Right ventricle myocardium superior (tissue), 1 donor: Measurements from ENCODE around the gene FAM83G. TPM values are rescaled to one million over a fixed set of nuclear protein-coding genes. Genes with fewer than 3 reads are reported as not detected.
A peak's percentile ranks its signal among the peaks of the same experiment; 100 is the strongest.

Experiments
- ATAC-seq: fragments of 200-7000 bp; cut with Tn5 transposase; one replicate; pipeline ENCODE4 v1.9.1; 2020; ENCODE audit warnings: mild to moderate bottlenecking; ENCODE audit not compliant: poor library complexity
- DNase-seq: peaks from one replicate; pipeline ENCODE4 v3.0.0-alpha.2; 2020
- intact Hi-C: fragments of 100-400 bp; cut with DNase I; formaldehyde crosslinking; loops from one replicate; pipeline ENCODE4 v1.11.2; 2022
- total RNA-seq: library from RNA; stranded (reverse); fragmentation: NEBNext Ultra II Directional; extraction: Animal tissue kit (Norgen Biotek cat#: 25700); gene quantifications from one replicate; pipeline ENCODE4 v1.2.1, GENCODE V29; 2021
- donor health status: DM: no; HTN: yes; CAD: no; lungs with severe emphysema.

Gene FAM83G
- total RNA-seq, 1 donor from 2014 or later: 1.9 TPM

DNA sequence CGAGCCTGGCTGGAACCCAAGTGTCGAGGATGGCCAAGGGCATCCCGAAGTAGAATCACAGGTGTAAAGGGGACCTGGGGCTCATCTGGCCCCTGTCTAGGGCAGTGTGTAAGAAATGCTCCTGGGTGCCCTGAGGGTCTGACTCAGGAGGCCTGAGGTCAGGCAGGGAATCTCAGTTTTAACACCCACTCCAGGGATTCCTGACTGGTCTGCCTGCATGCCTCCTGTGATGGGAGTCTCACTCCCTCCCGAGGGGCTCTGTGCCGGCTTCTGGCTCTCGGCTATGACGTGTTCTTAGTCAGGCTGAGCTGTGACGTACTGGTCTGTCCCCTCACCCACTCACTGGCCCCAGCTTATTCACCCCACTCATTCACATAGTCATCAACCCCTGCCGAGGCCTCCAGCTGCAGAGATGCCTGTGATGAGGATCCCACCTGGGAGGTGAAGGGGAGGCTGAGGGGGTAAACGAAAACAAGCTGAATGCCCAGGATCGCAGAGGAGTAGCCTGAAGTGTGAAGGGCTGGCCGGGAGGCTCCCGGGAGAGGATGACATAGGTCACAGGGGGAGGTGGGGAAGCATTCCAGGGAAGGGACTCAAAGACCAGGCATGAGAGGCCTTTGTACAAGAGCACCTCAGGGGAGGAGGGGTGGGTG is 23.8 kb downstream of the FAM83G start:
- ATAC-seq (no peak), DNase-seq (no peak)
- intact Hi-C loops: no loop called here

DNA sequence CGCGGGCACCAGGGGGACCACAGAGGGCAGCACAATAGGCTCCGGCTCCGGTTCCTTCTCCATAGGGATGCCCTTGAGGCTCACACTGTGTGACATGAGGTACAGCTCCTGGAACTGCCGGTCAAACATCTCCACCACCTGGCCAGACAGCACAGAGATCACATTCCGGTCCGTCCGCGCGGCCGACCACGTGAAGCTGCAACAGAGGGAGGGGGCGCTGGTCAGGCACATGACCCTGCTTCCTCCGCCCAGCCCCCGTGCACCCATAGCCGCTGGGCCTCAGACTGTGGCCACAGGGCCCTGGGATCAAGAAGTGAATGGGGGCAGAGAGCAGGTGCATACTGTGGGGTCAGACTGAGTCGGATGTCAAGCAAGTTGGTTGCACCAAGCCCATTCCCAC is 25.9 kb downstream of the FAM83G start:
- ATAC-seq (no peak), DNase-seq (no peak)
- intact Hi-C loops: no loop called here

DNA sequence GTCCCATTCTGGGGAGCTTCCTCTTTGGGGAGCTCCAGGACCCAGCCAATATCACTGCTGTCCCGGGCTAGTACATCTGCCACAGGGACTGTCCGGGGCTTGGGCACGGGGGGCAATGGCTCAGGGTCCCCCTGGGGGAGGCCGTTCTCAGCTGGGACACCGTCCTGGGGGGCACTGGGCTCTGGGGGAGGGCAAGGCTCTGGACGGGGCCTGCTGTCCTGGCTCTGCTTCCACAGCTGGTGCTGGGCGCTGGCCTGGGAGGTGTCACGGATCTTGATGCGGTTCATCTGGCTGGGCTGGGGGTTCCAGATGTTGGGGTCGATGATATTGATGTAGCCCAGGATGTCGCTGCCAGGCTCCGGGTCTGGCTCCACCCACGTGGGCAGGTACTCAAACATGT is 26.5 kb downstream of the FAM83G start:
- no peak for DNase-seq
- ATAC-seq: no peak
- intact Hi-C loops: no loop called here

DNA sequence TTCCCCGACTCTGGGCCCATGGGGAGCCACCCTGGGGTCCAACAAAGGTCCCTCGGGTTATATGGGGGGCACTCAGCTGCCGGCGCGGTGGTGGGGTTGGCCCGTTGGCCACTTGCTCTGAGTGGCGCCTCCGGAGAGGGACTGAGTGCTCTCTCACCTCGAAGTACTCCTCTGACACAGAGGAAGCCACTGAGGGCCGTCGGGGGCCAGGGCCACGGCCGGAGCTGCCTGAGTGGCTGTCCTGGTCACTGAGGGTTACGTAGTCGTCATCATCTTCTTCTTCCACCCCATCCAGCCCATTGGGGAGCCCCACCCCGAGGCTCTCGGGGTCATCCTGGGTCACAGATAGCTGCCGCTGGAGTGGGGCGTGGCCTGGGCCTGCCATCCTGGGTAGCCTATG is 26.9 kb downstream of the FAM83G start:
- DNase-seq (no peak), ATAC-seq (no peak)
- intact Hi-C loops: no loop called here

DNA sequence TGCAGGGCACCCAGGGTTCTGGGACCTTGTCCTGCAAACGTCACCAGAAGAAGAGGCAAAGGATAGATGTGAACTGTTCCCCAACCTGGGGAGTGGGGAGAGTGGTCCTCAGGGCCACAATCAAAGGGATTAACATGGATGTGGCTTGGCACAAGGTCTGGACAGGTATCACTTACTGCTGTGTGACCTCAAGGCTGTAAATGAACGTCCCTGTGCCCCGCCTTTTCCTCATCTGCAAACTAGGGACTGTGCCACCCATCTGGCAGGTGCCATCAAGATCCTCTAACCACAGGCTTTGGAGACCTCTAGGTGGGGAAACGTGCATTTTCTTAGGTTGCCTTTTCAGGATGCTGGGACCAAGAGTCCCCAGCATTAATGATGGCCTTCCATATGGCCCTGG is 27.5 kb downstream of the FAM83G start:
- DNase-seq: no peak
- ATAC-seq: no peak
- intact Hi-C loops: no loop called here

DNA sequence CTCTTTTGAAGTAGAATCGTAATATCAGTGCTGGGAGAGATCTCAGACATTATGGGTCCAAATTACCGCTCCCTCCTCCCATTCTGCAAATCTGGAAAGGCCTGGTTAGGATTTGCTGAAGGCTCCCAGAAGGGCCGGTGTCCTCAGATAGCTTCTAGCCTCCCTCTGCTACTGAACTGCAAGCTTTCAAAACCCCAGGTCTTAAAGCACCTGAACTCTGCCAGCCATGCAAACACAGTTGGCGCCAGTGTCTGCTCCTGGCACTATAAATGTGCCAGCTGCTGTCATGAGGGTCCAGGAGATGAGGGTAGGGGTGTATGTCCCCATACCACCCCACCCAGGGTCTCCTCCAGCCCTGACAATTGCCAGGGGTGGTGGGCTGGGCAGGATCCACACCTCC is 28.4 kb downstream of the FAM83G start:
- no peak for DNase-seq
- ATAC-seq: no peak
- intact Hi-C loops: no loop called here

DNA sequence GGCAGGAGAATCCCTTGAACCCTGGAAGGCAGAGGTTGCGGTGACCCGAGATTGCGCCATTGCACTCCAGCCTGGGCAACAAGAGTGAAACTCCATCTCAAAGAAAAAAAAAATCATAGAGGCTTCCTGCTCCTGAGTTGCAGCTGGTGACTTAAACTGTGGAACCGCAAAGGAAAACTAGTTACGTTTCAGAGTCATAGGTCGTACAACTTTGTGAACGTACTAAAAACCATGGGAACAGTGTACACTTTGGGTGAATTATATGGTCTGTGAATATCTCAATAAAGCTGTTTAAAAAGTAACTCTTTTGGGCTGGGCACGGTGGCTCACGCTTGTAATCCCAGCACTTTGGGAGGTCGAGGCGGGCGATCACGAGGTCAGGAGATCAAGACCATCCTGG is 29.0 kb downstream of the FAM83G start:
- no peak for ATAC-seq
- no peak for DNase-seq
- intact Hi-C loops: no loop called here

DNA sequence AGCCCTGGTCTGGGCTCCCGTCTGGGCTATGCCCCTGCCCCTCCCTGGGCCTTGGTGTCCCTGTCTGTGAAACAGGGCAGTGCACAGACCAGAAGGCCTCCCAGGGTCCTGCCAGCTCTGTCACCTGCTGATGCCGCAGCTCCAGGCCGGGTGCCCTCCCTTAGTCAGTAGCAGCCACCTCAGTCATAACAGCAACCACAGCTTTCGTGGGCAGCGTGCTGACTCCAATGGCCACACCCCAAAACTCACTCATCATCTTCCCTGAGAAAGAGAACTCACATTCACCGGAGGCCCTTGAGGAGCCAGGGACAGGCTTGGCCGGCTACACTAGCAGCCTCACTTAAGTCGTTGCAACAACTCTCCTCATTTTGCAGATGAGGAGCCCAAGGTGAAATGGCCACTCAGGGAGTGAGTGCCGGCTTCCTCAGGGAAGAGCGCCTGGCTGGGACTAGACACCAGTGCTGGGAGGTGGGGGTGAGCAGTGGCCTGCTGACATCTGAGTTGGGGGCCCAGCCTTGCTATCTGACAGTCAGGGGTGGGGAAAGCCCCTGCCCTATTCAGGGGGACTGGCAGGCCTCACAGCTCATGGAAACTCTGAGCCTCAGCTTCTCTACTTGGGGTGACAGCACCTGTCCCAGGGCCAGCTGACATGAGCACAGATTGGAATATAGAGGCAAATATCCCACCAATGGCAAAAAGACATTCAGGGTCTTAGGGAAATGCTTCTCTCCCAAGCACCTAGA is 30.0 kb downstream of the FAM83G start:
- intact Hi-C loops: no loop called here

DNA sequence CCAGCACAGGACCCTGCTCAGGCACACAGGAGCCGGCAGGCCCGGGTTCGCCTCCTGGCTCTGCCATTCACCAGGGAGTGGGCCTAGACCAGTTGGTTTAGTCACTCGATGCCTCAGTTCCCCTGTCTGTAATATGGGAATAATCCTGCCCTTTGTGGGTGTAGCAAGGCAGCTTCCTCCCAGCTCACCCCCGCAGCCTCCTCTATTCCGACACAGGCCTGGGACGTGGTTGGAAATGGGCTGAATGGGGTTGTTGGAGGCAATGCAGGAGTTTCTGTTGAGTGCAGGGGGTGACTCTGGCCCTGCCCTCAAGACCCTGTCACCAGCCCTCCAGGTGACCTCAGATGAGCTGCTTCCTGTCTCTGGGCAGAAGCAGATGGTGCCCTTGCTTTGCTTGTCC is 32.8 kb downstream of the FAM83G start:
- ATAC-seq (no peak), DNase-seq (no peak)
- intact Hi-C loops: no loop called here

More for the DNA sequence above, 30.0 kb downstream of the FAM83G start:
- no peak for ATAC-seq
- no peak for DNase-seq

DNA sequence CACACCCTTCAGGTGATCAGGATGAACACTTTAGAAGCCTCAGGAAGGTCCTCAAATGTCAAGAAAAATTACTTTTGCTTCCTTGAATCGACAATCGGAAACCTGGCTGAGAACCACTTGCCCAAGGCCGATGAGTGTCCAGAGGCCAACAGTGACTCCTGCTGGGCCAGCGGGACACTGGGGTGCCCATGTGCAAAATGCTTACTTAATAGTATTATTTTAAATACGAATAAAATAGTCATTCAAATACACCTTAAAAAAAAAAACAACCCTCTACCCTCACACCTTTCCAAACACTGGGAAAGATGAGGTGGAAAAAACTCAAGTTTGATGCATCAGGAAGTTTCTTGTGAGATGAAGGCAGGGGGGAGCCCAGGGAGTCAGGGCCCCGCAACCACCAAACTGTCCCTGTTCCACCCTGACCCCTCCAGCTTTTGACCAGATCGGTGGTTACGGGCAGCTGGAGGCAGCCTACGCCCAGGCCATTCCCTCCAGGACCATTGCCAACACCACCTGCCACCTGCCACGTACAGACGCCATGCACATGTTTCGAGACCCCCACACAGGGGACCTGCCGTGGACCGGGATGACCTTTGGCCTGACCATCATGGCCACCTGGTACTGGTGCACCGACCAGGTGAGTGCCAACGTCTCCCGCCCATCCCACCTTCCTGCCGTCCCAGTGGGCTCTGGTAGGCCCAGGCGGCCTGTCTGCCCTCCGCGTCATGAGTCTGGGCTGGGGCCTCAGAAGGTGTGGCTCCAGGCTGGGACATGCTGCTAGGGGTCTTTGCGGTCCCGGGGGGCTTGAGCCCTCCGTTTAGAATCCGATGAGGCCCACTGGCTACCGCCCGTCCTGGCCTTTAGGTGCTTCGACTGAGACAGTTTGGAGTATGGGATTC is 33.7 kb downstream of the FAM83G start:
- DNase-seq (no peak), ATAC-seq (no peak)
- intact Hi-C loops: no loop called here

DNA sequence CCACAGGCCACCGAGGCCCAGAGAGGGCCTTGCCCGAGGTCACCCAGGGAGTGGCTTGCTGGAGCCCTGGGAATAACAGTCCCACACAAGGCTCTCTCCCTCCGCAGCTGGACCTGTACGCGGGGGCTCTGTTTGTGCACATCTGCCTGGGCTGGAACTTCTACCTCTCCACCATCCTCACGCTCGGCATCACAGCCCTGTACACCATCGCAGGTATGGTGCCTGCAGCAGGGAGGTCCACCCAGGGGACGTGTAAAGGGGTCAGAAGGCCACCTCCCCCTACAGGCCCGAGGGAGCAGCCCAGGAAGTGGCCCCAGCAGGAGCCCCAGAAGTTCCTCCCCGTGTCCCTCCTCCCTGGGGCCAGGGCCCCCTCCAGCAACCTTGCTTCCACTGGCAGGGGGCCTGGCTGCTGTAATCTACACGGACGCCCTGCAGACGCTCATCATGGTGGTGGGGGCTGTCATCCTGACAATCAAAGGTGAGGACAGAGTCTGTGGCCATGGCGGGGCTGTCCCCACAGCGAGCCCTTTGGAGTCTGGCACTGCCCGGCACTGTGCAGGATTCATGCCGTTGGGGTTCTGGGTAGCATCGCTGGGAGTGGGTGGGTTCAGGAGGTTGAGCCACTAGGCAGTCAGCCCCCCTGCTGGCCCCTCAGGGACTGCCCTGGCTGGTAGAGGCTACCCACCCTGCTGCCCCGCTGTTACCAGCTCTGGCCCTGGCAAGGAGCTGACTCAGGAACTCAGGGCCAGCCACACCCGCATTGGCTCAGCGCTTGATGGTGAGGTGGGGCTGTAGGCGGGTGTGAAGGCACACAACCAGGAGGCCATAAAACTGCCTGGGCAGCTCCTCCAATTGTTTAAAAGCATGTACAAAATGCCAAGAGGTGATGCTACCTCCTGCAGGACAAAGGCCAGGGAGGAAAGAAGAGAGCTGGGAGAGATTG is 35.3 kb downstream of the FAM83G start:
- ATAC-seq: no peak
- no peak for DNase-seq
- intact Hi-C loops: loop anchor here (10.0 kb wide), 1 partner anchor 54 kb away; no protein-coding TSS in a partner anchor

DNA sequence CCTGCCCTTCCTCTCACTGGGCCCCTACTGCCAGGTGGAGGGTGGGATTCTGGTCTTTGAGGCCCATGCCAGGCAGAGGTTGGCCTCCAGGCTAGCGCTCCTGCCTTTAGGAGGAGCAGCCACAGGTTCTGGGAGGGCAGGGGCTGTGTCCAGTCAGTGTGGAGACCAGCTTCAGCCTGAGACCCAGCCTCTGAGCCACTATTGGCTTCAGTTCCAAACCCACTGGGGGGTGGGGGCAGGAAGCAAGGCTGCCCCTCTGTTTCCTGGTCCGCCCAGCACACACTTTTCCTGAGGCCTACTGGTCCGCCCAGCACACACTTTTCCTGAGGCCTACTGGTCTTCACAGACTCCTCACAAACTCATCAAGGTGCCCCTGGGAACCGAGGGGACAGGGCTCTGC is 36.2 kb downstream of the FAM83G start:
- no peak for ATAC-seq
- intact Hi-C loops: loop anchor here (10.0 kb wide), 1 partner anchor 54 kb away; no protein-coding TSS in a partner anchor

DNA sequence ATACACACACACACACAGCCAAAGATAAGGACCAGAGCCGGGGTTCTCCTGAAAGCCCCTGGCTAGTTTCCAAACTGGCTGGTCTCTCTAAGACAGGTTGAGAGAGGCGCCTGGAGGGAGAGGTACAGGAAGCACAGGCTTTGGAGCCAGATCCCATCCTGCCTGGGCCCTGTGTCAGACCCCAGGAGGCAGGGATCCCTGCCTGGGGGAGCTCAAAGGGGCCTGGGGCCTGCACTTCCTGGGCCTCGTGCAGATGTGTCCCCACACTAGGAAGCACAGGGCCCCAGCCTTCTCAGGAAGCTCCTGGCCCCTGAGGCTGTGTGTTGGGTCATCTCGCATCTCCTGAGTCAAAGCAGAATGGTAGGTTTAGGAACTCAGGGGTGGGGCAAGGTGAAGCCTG is 36.6 kb downstream of the FAM83G start:
- DNase-seq (no peak), ATAC-seq (no peak)
- intact Hi-C loops: loop anchor here (10.0 kb wide), 1 partner anchor 53 kb away; no protein-coding TSS in a partner anchor

More for the DNA sequence above, 36.2 kb downstream of the FAM83G start:
- no peak for DNase-seq

DNA sequence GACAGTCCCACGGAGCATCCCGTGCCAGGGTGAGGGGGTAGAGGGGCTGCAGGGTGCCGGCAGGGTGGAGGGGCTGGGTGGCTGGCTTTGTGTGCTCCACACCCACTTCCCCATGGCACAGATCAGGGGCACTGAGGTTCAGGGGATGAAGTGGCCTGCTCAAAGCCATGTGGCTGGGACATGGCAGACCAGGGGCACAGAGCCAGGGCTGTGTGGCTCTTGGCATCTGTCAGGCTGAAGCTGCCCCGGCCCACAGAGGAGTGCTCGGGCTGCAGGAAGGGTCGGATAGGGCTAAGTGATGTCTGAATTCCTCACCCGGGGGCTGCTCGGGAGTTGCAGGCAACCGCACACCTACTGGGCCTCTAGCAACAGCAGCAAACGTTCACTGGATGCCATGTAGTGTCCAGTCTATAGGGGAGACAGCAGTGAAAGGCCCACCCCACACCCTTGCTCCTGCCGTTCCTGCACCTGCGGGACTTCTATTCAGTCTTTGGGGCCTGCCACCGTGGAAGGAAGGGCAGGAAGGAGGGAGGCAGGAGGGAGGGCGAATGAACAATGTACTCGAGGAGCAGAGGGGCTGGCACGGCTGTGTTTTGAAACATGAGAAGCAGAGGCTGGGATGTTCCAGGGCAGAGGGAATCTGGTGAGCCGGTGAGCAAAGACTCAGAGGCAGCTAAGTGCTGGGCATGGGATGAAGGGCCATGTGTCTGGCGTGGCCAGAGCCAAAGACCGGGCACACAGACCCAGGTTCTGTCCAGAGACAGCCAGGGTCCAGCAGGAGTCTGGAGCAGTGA is 37.5 kb downstream of the FAM83G start:
- no peak for DNase-seq
- intact Hi-C loops: loop anchor here (10.0 kb wide), 1 partner anchor 52 kb away; no protein-coding TSS in a partner anchor
- ATAC-seq: peak; percentile 58

DNA sequence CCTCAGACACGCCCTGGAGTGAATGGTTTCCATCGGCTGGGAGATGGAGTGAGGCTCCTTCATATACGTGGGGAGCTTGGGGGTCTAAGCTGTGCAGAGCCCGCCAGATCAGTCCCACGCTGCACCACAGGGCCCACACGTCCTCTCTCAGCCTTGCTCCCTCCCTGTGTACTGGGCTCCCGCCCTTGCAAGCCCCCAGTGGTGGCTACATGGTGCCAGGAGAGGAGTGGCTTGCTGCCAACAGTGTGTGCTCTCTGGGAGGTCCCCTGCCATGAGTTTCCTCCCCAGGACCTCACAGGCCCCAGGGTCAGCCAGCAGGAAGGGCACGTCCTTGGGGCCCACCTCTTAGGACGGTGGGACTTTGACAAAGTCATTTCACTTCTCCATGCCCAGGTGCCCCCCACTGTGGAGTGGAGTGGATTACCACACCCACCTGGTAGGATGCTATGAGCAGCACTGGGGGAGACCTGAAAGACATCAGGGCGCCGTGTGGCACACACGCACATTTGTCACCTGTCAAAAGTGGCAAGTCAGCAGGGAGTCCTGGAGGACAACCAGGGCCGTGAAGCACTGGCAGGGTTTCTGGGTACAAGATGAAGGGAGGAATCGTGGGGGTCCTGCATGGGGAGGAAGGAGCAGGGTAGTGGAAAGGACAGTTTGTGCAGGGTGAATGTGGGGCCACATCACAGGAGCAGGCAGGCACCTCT is 38.9 kb downstream of the FAM83G start:
- intact Hi-C loops: loop anchor here (10.0 kb wide), 1 partner anchor 51 kb away; no protein-coding TSS in a partner anchor
- no peak for ATAC-seq
- DNase-seq: no peak

DNA sequence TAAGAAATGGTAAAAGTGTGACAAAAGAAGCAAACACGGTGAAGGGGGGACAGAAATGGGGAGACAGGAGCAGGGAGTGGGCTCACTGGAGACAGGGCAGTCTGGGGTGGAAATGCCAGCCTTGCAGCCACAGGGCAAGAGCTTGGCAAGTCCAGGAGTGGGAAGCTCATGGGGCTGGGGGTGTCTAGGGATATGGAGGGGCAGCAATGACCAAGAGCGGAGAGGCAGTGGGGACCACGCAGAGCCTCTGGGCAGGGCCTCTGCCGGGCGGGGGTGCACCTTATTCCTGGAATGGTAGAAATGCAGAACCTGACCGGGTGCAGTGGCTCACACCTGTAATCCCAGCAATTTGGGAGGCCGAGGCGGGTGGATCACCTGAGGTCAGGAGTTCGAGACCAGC is 40.0 kb downstream of the FAM83G start:
- DNase-seq (no peak), ATAC-seq (no peak)
- intact Hi-C loops: loop anchor here (10.0 kb wide), 1 partner anchor 50 kb away; no protein-coding TSS in a partner anchor

DNA sequence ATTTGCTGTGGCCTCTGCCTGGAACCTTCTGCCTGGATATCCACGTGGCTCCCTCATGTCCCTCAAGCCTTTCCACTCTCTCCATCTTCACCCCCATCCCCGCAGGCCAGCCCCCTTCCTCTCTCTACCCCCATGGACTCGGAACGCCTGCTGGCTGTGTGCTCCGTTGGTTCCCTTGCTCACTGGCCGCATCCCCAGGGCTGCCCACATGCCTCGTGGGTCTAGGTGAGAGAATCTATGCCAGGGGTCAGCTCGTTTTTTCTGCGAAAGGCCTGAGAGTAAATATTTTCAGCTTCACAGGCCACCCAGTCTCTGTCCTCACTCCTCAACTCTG is 40.6 kb downstream of the FAM83G start:
- intact Hi-C loops: loop anchor here (10.0 kb wide), 1 partner anchor 49 kb away; no protein-coding TSS in a partner anchor
- no peak for DNase-seq
- no peak for ATAC-seq
